Measurements from ENCODE around the gene ATXN7L1. TPM values are rescaled to one million over a fixed set of nuclear protein-coding genes. Genes with fewer than 3 reads are reported as not detected.

Gene ATXN7L1
- total and polyA plus RNA-seq, 5 donors from 2014 or later = 25.8 to 78.9 (median 26.8) TPM

DNA sequence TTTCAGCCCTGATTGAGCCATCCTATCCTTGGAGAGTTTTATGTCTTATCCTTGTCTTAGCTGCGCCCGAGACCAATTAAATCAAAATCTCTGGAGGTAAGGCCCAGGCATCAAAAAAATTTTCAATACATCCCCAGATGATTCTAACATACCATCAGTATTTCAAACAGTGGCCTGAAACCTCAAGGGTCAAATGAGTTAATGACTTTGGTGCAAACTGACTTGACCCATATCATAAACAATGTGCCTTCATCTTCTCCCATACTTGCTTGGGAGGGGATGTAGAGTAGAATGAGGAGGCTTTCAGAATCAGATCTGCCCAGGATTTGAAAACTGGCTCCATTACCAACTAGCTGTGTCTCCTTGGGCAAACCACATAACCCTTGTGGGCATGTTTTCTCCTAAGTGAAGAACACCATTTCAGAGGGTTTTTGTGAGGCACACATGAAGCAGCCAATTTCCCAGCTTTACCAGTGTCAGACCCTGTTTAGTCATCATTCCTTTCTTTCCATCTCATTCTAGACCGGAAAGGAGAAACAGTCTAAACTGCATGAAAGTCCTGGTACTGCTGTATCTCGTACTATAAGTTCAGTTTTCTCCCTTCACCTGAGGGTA, 35.7 kb upstream of the ATXN7L1 start:
- no peak for DNase-seq
- Mint-ChIP-seq H3K4me3 (no peak overlapping the region), H3K4me1 (peaks cover 0 to 4% (median 0%) of the 10 kb centered on the region in 4 donors), H3K9me3 (peaks cover 0 to 5% (median 2%) of the 10 kb centered on the region in 7 donors), H3K36me3 (peaks cover 39% of the 10 kb centered on the region), H3K27ac (peak overlapping the region in 1 of 3 donors; percentile 8), H3K27me3 (no peaks in the 10 kb centered on the region)
- ATAC-seq (ENCODE audit: low read depth in 2 of 2) = no peak
- Histone ChIP-seq H3K4me3 (ENCODE audit: low read depth, low read length) (no peak overlapping the region), H3K27ac (ENCODE audit: insufficient read depth, low read length, poor library complexity, severe bottlenecking) (no peak overlapping the region), H3K36me3 (ENCODE audit: control insufficient read depth, insufficient read depth, low read length) (peaks cover 49% of the 10 kb centered on the region), H3K27me3 (ENCODE audit: control insufficient read depth, insufficient read depth, low read length) (no peaks in the 10 kb centered on the region), H3K9me3 (ENCODE audit: control insufficient read depth in 2 of 2, low read length in 2 of 2) (no peaks in the 10 kb centered on the region), H3K4me1 (ENCODE audit: control insufficient read depth, insufficient read depth, low read length, poor library complexity, severe bottlenecking) (no peaks in the 10 kb centered on the region)

DNA sequence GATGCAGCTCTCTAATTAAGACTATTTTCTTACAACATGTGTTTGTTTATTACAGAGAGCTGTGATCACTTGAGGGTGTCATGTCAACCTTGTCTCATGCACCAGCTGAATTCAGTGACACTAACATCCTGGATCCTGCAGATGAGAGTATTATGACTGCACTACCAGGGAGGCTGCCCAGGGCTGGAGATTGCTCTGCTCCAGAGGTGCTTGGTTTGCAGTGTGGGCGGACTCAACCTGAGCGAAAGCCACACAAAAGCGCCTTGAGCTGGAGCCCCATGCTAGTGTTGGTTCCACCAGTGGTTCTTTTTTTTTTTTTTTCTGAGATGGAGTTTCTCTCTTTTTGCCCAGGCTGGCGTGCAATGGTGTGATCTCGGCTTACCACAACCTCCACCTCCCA, 33.8 kb upstream of the ATXN7L1 start:
- no peak for DNase-seq
- no peak overlapping the region for H3K27ac Mint-ChIP-seq
- no peak for ATAC-seq (ENCODE audit: low read depth in 2 of 2)

DNA sequence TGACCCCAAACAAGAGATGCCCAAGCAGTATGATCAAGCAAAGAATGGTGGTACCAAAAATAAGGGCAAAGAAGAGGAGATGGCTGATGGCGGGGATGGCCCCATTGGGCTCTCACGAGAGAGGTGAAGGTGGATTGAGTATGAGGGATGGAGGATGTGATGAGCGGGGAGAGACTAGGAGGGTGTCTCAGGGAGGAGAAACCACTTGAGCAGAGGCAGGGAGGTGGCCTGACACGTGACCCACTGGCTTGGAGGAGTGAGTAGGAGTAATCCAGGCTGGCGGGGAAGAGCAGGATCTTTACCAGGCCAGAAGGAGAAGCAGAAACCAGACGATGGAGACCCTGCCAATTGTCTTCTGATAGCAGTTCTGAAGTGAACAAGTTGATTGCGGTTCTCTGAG, 33.3 kb upstream of the ATXN7L1 start:
- Mint-ChIP-seq H3K4me1 (peaks cover 0 to 6% (median 0%) of the 10 kb centered on the region in 4 donors), H3K27ac (peak overlapping the region in 2 of 3 donors; percentile 3 to 96), H3K36me3 (peaks cover 22% of the 10 kb centered on the region), H3K9me3 (peaks cover 0 to 5% (median 0%) of the 10 kb centered on the region in 7 donors), H3K27me3 (no peaks in the 10 kb centered on the region), H3K4me3 (no peak overlapping the region)
- H3K36me3 ChIP-seq (ENCODE audit: control insufficient read depth, insufficient read depth, low read length) = peaks cover 46% of the 10 kb centered on the region
- no peaks in the 10 kb centered on the region for H3K9me3 ChIP-seq (ENCODE audit: control insufficient read depth in 2 of 2, low read length in 2 of 2)
- H3K4me3 ChIP-seq (ENCODE audit: low read depth, low read length) = no peak overlapping the region
- DNase-seq (no peak), ATAC-seq (ENCODE audit: low read depth in 2 of 2) (no peak)
- no peak overlapping the region for H3K27ac ChIP-seq (ENCODE audit: insufficient read depth, low read length, poor library complexity, severe bottlenecking)
- H3K4me1 ChIP-seq (ENCODE audit: control insufficient read depth, insufficient read depth, low read length, poor library complexity, severe bottlenecking) = no peaks in the 10 kb centered on the region
- no peaks in the 10 kb centered on the region for H3K27me3 ChIP-seq (ENCODE audit: control insufficient read depth, insufficient read depth, low read length)

More for the DNA sequence above, 33.8 kb upstream of the ATXN7L1 start:
- H3K4me1 ChIP-seq (ENCODE audit: control insufficient read depth, insufficient read depth, low read length, poor library complexity, severe bottlenecking) = no peaks in the 10 kb centered on the region
- H3K9me3 ChIP-seq (ENCODE audit: control insufficient read depth in 2 of 2, low read length in 2 of 2) = no peaks in the 10 kb centered on the region
- H3K27me3 ChIP-seq (ENCODE audit: control insufficient read depth, insufficient read depth, low read length) = no peaks in the 10 kb centered on the region
- H3K36me3 Mint-ChIP-seq = peaks cover 22% of the 10 kb centered on the region
- H3K4me3 Mint-ChIP-seq = no peak overlapping the region
- no peaks in the 10 kb centered on the region for H3K27me3 Mint-ChIP-seq
- peaks cover 0 to 5% (median 0%) of the 10 kb centered on the region in 7 donors for H3K9me3 Mint-ChIP-seq
- peaks cover 0 to 6% (median 0%) of the 10 kb centered on the region in 4 donors for H3K4me1 Mint-ChIP-seq
- peaks cover 48% of the 10 kb centered on the region for H3K36me3 ChIP-seq (ENCODE audit: control insufficient read depth, insufficient read depth, low read length)
- no peak overlapping the region for H3K27ac ChIP-seq (ENCODE audit: insufficient read depth, low read length, poor library complexity, severe bottlenecking)
- H3K4me3 ChIP-seq (ENCODE audit: low read depth, low read length) = no peak overlapping the region

DNA sequence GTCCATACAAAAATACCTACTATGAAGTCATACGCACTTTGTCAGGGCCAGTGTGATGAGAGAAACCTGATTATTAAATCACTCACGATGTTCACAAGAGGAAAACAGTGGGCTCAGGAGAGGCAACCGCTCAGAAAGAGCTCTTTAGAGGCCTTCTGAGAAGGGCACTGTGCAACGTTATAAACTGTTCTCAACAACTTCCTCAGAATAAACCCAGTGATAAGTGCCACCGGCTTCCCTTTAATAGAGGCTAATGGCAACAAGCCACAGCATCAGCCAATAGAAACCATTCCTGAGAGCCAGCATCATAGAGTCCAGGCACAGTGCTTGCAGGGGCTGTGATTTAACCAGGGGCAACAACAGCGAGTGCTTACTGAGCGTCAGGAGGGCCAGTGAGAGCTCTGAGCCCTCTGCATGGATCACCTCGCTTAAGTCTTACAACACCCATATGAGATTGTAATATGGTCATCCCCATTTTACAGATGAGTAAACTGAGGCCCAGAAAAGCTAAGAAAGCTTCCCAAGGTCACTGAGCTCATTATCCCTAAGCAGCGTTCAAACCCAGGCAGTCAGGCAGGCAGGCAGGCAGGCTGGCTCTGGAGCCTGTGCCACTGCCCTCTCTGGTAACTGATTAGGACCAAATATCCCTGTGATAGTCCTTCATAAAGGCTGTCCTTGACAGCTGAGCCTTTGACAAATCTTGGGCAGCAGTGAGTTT, 30.9 kb upstream of the ATXN7L1 start:
- peaks cover 37% of the 10 kb centered on the region for H3K36me3 ChIP-seq (ENCODE audit: control insufficient read depth, insufficient read depth, low read length)
- H3K27me3 ChIP-seq (ENCODE audit: control insufficient read depth, insufficient read depth, low read length) = no peaks in the 10 kb centered on the region
- Mint-ChIP-seq H3K4me1 (peaks cover 0 to 9% (median 4%) of the 10 kb centered on the region in 4 donors), H3K27ac (peak overlapping the region in 2 of 3 donors; percentile 58 to 79), H3K36me3 (peaks cover 21% of the 10 kb centered on the region), H3K27me3 (no peaks in the 10 kb centered on the region), H3K9me3 (peaks cover 0 to 5% (median 0%) of the 10 kb centered on the region in 7 donors), H3K4me3 (no peak overlapping the region)
- no peaks in the 10 kb centered on the region for H3K4me1 ChIP-seq (ENCODE audit: control insufficient read depth, insufficient read depth, low read length, poor library complexity, severe bottlenecking)
- ATAC-seq (ENCODE audit: low read depth in 2 of 2) (no peak), DNase-seq (no peak)
- H3K4me3 ChIP-seq (ENCODE audit: low read depth, low read length) = no peak overlapping the region
- no peaks in the 10 kb centered on the region for H3K9me3 ChIP-seq (ENCODE audit: control insufficient read depth in 2 of 2, low read length in 2 of 2)
- no peak overlapping the region for H3K27ac ChIP-seq (ENCODE audit: insufficient read depth, low read length, poor library complexity, severe bottlenecking)

DNA sequence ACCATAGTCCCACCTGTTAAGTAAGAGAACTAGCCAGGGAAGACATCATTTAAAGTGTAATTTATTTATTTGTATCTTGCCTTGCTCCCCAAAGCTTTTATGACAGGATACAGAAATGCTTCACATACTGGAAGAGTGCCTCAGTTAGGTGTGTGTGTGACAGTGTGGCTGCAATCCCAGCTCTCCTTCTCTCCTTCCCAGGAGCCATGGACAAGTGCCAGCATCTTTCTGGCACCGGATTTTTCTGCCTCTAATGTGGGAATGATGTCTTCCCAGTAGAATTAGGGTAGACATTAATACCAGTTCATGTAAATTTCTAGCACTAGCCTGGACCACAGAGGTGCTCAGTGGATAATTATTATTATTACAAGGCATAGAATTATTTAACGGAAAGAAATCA, 30.3 kb upstream of the ATXN7L1 start:
- ATAC-seq (ENCODE audit: low read depth in 2 of 2) (no peak), DNase-seq (no peak)
- H3K4me3 Mint-ChIP-seq = no peak overlapping the region
- H3K36me3 Mint-ChIP-seq = peaks cover 19% of the 10 kb centered on the region
- Histone ChIP-seq H3K27ac (ENCODE audit: insufficient read depth, low read length, poor library complexity, severe bottlenecking) (no peak overlapping the region), H3K9me3 (ENCODE audit: control insufficient read depth in 2 of 2, low read length in 2 of 2) (no peaks in the 10 kb centered on the region), H3K27me3 (ENCODE audit: control insufficient read depth, insufficient read depth, low read length) (no peaks in the 10 kb centered on the region), H3K4me3 (ENCODE audit: low read depth, low read length) (no peak overlapping the region), H3K4me1 (ENCODE audit: control insufficient read depth, insufficient read depth, low read length, poor library complexity, severe bottlenecking) (no peaks in the 10 kb centered on the region), H3K36me3 (ENCODE audit: control insufficient read depth, insufficient read depth, low read length) (peaks cover 31% of the 10 kb centered on the region)
- peaks cover 0 to 11% (median 6%) of the 10 kb centered on the region in 4 donors for H3K4me1 Mint-ChIP-seq
- H3K27me3 Mint-ChIP-seq = no peaks in the 10 kb centered on the region
- H3K27ac Mint-ChIP-seq = peak overlapping the region in 2 of 3 donors; percentile 58 to 79
- peaks cover 0 to 5% (median 0%) of the 10 kb centered on the region in 7 donors for H3K9me3 Mint-ChIP-seq

DNA sequence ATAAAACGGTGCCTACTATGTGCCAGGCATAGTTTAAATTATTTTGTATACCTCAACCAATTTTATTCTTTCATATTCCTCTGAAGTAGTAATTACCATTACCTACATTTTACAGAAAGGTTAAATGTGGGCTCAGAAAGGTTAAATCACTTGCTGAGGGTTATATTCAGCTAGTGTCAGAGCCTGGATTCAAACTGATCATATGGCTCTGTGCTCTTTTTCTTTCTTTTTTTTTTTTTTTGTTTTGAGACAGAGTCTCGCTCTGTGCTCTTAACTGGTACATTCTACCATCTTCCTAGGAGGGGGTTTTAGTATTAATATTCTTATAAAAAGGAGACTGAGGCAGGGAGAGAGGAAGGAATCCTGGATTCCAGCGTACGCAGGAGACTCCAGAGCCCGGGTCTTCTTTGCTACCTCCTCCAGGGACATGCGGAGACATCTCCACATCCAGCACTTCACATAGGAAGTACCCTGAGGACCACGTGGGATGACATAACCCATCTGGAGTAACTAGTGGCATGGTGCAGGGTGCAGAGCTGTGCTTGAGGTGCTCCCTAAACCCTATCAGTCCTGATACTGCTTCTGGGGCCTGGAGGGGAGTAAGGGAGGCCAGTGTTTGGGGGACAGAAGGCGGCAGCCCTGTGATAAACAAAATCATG, 29.6 kb upstream of the ATXN7L1 start:
- Histone ChIP-seq H3K4me1 (ENCODE audit: control insufficient read depth, insufficient read depth, low read length, poor library complexity, severe bottlenecking) (no peaks in the 10 kb centered on the region), H3K9me3 (ENCODE audit: control insufficient read depth in 2 of 2, low read length in 2 of 2) (no peaks in the 10 kb centered on the region), H3K27me3 (ENCODE audit: control insufficient read depth, insufficient read depth, low read length) (no peaks in the 10 kb centered on the region), H3K36me3 (ENCODE audit: control insufficient read depth, insufficient read depth, low read length) (peaks cover 26% of the 10 kb centered on the region), H3K4me3 (ENCODE audit: low read depth, low read length) (no peak overlapping the region), H3K27ac (ENCODE audit: insufficient read depth, low read length, poor library complexity, severe bottlenecking) (no peak overlapping the region)
- no peak overlapping the region for H3K4me3 Mint-ChIP-seq
- H3K36me3 Mint-ChIP-seq = peaks cover 17% of the 10 kb centered on the region
- peaks cover 0 to 4% (median 0%) of the 10 kb centered on the region in 7 donors for H3K9me3 Mint-ChIP-seq
- no peaks in the 10 kb centered on the region for H3K27me3 Mint-ChIP-seq
- DNase-seq (no peak), ATAC-seq (ENCODE audit: low read depth in 2 of 2) (no peak)
- peak overlapping the region in 1 of 3 donors; percentile 58 for H3K27ac Mint-ChIP-seq
- H3K4me1 Mint-ChIP-seq = peaks cover 4 to 14% (median 8%) of the 10 kb centered on the region in 4 donors

DNA sequence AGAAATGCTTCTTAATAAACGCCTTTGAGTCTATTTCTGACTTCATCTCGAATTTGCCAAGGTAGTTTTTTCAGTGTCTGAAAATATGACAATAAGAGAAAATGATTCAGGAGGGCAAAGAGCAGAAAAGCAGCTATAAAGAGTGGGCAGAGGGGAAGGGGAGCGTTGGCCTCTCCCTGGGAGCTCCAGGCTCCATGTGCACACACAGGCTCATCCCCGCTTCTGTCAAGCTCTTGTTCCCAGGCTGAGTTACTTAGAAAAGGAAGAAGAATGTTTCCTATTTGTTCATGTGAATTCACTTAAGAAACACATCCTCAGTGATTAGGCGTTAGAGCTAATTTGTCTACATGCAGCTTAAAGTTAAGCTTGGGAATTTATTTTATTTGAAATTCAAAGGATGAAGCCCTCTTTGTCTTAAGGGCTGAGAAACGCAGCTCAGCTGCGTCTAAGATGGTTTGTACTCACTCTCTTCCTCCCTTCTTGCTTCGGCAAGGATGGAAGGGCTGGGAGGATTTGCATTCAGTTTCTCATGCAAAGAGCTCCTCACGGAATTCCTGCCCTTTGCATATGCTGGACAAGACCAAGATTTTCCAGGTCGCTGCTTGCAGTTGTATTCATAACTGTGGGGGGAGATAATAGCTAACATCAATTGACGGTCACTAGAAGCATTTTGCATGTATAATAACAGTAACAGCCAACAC, 29.0 kb upstream of the ATXN7L1 start:
- peaks cover 19% of the 10 kb centered on the region for H3K36me3 Mint-ChIP-seq

More for the DNA sequence above, 29.0 kb upstream of the ATXN7L1 start:
- Histone ChIP-seq H3K27ac (ENCODE audit: insufficient read depth, low read length, poor library complexity, severe bottlenecking) (no peak overlapping the region), H3K36me3 (ENCODE audit: control insufficient read depth, insufficient read depth, low read length) (peaks cover 20% of the 10 kb centered on the region), H3K4me3 (ENCODE audit: low read depth, low read length) (no peak overlapping the region), H3K9me3 (ENCODE audit: control insufficient read depth in 2 of 2, low read length in 2 of 2) (no peaks in the 10 kb centered on the region), H3K27me3 (ENCODE audit: control insufficient read depth, insufficient read depth, low read length) (no peaks in the 10 kb centered on the region), H3K4me1 (ENCODE audit: control insufficient read depth, insufficient read depth, low read length, poor library complexity, severe bottlenecking) (no peaks in the 10 kb centered on the region)
- H3K27me3 Mint-ChIP-seq = no peaks in the 10 kb centered on the region
- ATAC-seq (ENCODE audit: low read depth in 2 of 2) = no peak
- no peak for DNase-seq
- H3K27ac Mint-ChIP-seq = peak overlapping the region; percentile 42 to 75 (median 58)
- H3K4me1 Mint-ChIP-seq = peaks cover 4 to 16% (median 12%) of the 10 kb centered on the region in 4 donors
- H3K9me3 Mint-ChIP-seq = peaks cover 0 to 2% (median 0%) of the 10 kb centered on the region in 7 donors
- H3K4me3 Mint-ChIP-seq = no peak overlapping the region

Measured in CD4-positive, CD25-positive, alpha-beta regulatory T cell (primary cell).